Heart left ventricle (tissue), 16 donors: Measurements from ENCODE around the gene SYDE1. TPM values are rescaled to one million over a fixed set of nuclear protein-coding genes. Genes with fewer than 3 reads are reported as not detected.

Experiments
- ATAC-seq, 4 donors: fragments of 200-7000 bp; cut with Tn5 transposase; one replicate each; pipeline ENCODE4 v1.9.1; 2020 to 2022; ENCODE audit warnings: moderate library complexity in 4 of 4, mild to moderate bottlenecking in 3 of 4, moderate number of reproducible peaks in 1 of 4
- DNase-seq, 5 donors: peaks; one replicate each; pipeline ENCODE4 v3.0.0-alpha.2; 2020
- H3K27ac ChIP-seq, 12 donors: fragments of 200-600 bp; sonication (generic) in 4 of 12; one replicate each; pipeline versions ENCODE4 v1.5.0 to v1.8.0; 2016 to 2022; ENCODE audit warnings: mild to moderate bottlenecking in 2 of 12
- H3K27me3 ChIP-seq, 9 donors: fragments of 200-600 bp; sonication (generic) in 2 of 9; one replicate each; pipeline versions ENCODE4 v1.5.1 to v1.8.0; 2016 to 2022; ENCODE audit warnings: mild to moderate bottlenecking in 3 of 9
- H3K36me3 ChIP-seq, 9 donors: fragments of 200-600 bp; sonication (generic) in 2 of 9; one replicate each; pipeline versions ENCODE4 v1.5.0 to v1.8.0; 2018 to 2022; ENCODE audit warnings: mild to moderate bottlenecking in 2 of 9
- H3K4me1 ChIP-seq, 12 donors: fragments of 200-600 bp; sonication (generic) in 4 of 12; one replicate each; pipeline versions ENCODE4 v1.5.0 to v1.8.0; 2016 to 2022; ENCODE audit warnings: mild to moderate bottlenecking in 3 of 12
- H3K4me3 ChIP-seq, 12 donors: fragments of 200-600 bp; sonication (generic) in 4 of 12; one replicate each; pipeline versions ENCODE4 v1.5.0 to v1.8.0; 2017 to 2022; ENCODE audit warnings: mild to moderate bottlenecking in 9 of 12, moderate library complexity in 4 of 12
- H3K9me3 ChIP-seq, 12 donors: fragments of 200-600 bp; sonication (generic) in 4 of 12; one replicate each; pipeline versions ENCODE4 v1.5.0 to v1.8.0; 2016 to 2022; ENCODE audit warnings: mild to moderate bottlenecking in 1 of 12
- POLR2A ChIP-seq, 2 donors: fragments of 450-650 bp; IDR thresholded peaks; one replicate each; pipeline ENCODE4 v1.6.1; 2017; ENCODE audit warnings: antibody characterized with exemption in 2 of 2, mild to moderate bottlenecking in 2 of 2, moderate library complexity in 2 of 2
- WGBS, 4 donors: extraction: QIAGEN DNeasy Blood & Tissue Kit in 2 of 4; methylation state at CpG; one replicate each; pipeline versions ENCODE4 v1.1.5 to v1.1.7; 2013 to 2018; 5-methylcytosine and 5-hydroxymethylcytosine counted together
- intact Hi-C, 10 donors: fragments of 100-400 bp; cut with DNase I; formaldehyde crosslinking; loops; one replicate each; pipeline versions ENCODE4 v1.11.1 to v1.14.2; 2022
- polyA plus RNA-seq, 2 donors: library from polyadenylated mRNA; stranded (reverse); fragments of 200-250 nt; gene quantifications; one replicate each; pipeline ENCODE4 v1.2.3, GENCODE V29; 2013
- total RNA-seq, 9 donors: library from RNA; depleted of rRNA in 2 of 9; stranded (reverse); fragments of >200 nt in 2 of 9; fragmentation: NEBNext Ultra II Directional in 3 of 9; extraction: Animal tissue kit (Norgen Biotek cat#: 25700) in 3 of 9; gene quantifications; one replicate each; pipeline versions ENCODE4 v1.1.0 to v1.2.4, GENCODE V29; 2016 to 2023
- TF ChIP-seq, protein P1 (sequence below), 12 donors: fragments of 200-600 bp; sonication (generic) in 4 of 12; IDR thresholded peaks; one replicate each; pipeline versions ENCODE4 v1.5.0 to v1.8.0; 2018 to 2022; ENCODE audit warnings: antibody characterized with exemption in 12 of 12, mild to moderate bottlenecking in 5 of 12
- donor health status: ischemic (EF 13 %, LVEDD 7.1; RV severe dilation, severe dysfunction).
- donor health status: healthy with polysubstance abuse.
- donor health status: DM: no; HTN: yes; CAD: no.
- donor health status: DM: no; HTN: no; CAD: no.
- donor health status: ischemic (EF 25% LVEDD 6.9; RV normal size, moderate dysfunction).
- donor health status: ischemic (EF 25% LVEDD 5.7; RV mildly dilated, moderate dysfunction).
- donor health status: healthy.
- donor health status: DM: yes; HTN: yes; CAD: no.
- donor health status: ischemic (EF 35%, LVEDD 5.7; RV mildly dilated, moderate dysfunction).
- donor health status: nonischemic (EF 11% LVEDD 7.7; RV severe dilation, severe dysfunction).
- donor health status: DM: yes; HTN: yes; CAD: no.
- donor health status: PGD.
- donor health status: ischemic (EF 29% LVEDD 5.4; RV normal size, mild dysfunction).
- donor health status: nonischemic (EF 23%, LVEDD 6.1; RV moderate dilation, normal function).

Gene SYDE1
- total and polyA plus RNA-seq, 11 donors: 8.0 to 29.6 (median 14.5) TPM

DNA sequence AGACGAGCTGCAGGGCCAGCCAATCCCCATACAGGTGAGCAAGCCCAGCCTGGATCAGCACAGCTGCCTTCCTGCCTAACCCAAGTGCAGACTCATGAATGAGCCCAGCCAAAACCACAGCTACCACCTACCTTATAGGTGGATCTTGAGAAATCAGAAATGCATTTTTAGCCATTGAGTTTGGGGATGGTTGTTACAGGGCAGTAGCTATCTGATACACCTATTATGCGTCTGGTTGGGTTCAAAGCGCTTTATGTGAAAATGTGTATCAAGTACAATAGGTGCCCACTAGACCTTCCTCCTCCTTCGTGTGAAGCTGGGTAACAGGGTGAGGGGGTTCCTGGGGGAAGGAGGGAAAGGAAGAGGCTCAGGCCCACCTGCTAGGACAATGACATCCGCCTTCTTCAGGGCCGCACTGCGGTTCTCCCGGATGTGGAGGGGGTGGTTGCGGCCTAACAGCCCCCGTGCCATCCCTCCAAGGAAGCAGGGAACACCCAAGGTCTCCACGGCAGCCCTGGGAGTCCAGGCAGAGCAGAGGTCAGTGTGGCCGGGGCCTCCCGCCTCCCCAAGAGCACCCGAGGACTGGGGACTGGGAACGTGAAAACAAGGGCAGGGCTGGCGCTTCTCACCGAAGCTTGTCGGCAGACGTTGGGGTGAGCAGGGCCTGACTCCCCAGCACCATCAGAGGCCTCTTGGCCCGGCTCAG is 11.7 kb downstream of the SYDE1 start:
- intact Hi-C loops: loop anchor here in 1 of 10 donors (10.0 kb wide), 1 partner anchor 136 kb away; no protein-coding TSS in a partner anchor
- WGBS, 4 donors: 94 to 99% (median 97%) methylated on average over 16 to 20 of the region's 20 CpGs
- H3K36me3 ChIP-seq: peaks cover 0 to 94% (median 84%) of the 10 kb centered on the region in 9 donors
- no peaks in the 10 kb centered on the region for H3K27me3 ChIP-seq
- H3K9me3 ChIP-seq: no peaks in the 10 kb centered on the region
- ATAC-seq (no peak), DNase-seq (no peak)
- H3K4me3 ChIP-seq: no peak overlapping the region
- no peak overlapping the region for H3K27ac ChIP-seq
- TF ChIP-seq, protein P1, sequence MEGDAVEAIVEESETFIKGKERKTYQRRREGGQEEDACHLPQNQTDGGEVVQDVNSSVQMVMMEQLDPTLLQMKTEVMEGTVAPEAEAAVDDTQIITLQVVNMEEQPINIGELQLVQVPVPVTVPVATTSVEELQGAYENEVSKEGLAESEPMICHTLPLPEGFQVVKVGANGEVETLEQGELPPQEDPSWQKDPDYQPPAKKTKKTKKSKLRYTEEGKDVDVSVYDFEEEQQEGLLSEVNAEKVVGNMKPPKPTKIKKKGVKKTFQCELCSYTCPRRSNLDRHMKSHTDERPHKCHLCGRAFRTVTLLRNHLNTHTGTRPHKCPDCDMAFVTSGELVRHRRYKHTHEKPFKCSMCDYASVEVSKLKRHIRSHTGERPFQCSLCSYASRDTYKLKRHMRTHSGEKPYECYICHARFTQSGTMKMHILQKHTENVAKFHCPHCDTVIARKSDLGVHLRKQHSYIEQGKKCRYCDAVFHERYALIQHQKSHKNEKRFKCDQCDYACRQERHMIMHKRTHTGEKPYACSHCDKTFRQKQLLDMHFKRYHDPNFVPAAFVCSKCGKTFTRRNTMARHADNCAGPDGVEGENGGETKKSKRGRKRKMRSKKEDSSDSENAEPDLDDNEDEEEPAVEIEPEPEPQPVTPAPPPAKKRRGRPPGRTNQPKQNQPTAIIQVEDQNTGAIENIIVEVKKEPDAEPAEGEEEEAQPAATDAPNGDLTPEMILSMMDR (IDR thresholded peaks at IDR 0.05): no peak
- no peak for TF ChIP-seq POLR2A (IDR thresholded peaks at IDR 0.05)
- peaks cover 6 to 38% (median 24%) of the 10 kb centered on the region in 12 donors for H3K4me1 ChIP-seq

- Histone ChIP-seq H3K9me3 (no peaks in the 10 kb centered on the region), H3K27me3 (no peaks in the 10 kb centered on the region), H3K27ac (peak overlapping the region in 1 of 12 donors; percentile 3), H3K4me3 (no peak overlapping the region), H3K36me3 (peaks cover 0 to 80% (median 73%) of the 10 kb centered on the region in 9 donors), H3K4me1 (peaks cover 3 to 33% (median 20%) of the 10 kb centered on the region in 12 donors)
- no peak for DNase-seq
- no peak for ATAC-seq
- no peak for TF ChIP-seq POLR2A (IDR thresholded peaks at IDR 0.05)
- TF ChIP-seq, protein P1 (IDR thresholded peaks at IDR 0.05): no peak
- intact Hi-C loops: no loop called here
- WGBS, 4 donors: 90 to 94% (median 92%) methylated on average over 14 of the region's 14 CpGs
Observed at GRCh38 chr19:15120135-15121026, 13.2 kb downstream of the SYDE1 start.

DNA sequence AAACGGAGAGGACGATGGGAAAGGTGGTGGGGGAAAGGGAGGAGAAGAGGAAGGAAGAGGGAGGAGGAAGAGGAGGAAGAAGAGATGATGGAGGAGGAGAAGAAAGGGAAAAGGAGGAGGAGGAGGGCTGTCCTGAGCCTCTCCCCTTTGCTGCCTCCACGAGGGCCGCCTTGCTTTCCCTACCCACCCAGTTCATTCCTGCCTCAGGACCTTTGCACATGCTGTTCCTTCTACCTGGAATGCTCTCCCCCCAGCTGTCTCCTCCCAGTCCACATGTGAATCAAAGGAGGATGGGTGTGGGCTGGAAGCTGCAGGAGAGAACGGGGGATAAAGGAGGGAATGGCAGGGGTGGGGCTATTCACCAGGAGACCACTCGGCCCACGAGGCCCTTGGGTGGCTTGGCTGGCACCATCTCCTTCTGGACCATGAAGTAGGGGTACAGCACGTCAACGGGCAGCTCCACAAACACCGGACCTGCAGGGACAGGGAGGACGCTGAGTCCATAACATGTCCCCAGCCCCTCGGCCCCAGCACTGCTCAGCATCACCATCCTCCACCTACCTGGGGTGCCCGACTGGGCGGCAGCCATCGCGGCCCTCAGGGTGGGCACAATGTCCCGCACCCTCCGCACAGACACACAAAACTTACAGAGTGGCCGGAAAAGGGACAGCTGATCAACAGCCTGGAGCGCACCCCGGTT is 15.3 kb downstream of the SYDE1 start:
- ATAC-seq (no peak), DNase-seq (peak in 1 of 5 donors; percentile 14)
- Histone ChIP-seq H3K9me3 (no peaks in the 10 kb centered on the region), H3K27me3 (no peaks in the 10 kb centered on the region), H3K36me3 (peaks cover 0 to 59% (median 52%) of the 10 kb centered on the region in 9 donors), H3K4me3 (no peak overlapping the region), H3K27ac (peak overlapping the region in 5 of 12 donors; percentile 94 to 98 (median 95)), H3K4me1 (peaks cover 0 to 30% (median 16%) of the 10 kb centered on the region in 12 donors)
- intact Hi-C loops: no loop called here
- TF ChIP-seq, protein P1 (IDR thresholded peaks at IDR 0.05): no peak
- TF ChIP-seq POLR2A (IDR thresholded peaks at IDR 0.05): no peak
- WGBS, 4 donors: 95 to 98% (median 96%) methylated on average over 19 to 21 of the region's 21 CpGs
